Dendritic cell treated with granulocyte-macrophage colony-stimulating factor and Interleukin-4, amounts not matched to agents 40 ng/mL and 50 ng/mL, for 4 days (primary cell): ENCODE results near the gene COLEC12.

Source experiments
- H3K27ac Mint-ChIP-seq: one replicate; pipeline ENCODE4 v1.8.0; 2022; ENCODE audit warnings: mild to moderate bottlenecking, mixed read lengths
- H3K27me3 Mint-ChIP-seq: one replicate; pipeline ENCODE4 v1.8.0; 2022; ENCODE audit warnings: mild to moderate bottlenecking, mixed read lengths
- H3K36me3 Mint-ChIP-seq: one replicate; pipeline ENCODE4 v1.8.0; 2022; ENCODE audit warnings: low read depth, mixed read lengths
- H3K4me1 Mint-ChIP-seq: one replicate; pipeline ENCODE4 v1.8.0; 2022; ENCODE audit warnings: low read depth, mixed read lengths
- H3K4me3 Mint-ChIP-seq: one replicate; pipeline ENCODE4 v1.8.0; 2022; ENCODE audit warnings: mild to moderate bottlenecking, moderate library complexity, mixed read lengths
- H3K9me3 Mint-ChIP-seq: one replicate; pipeline ENCODE4 v1.8.0; 2022; ENCODE audit warnings: mixed read lengths
- intact Hi-C: fragments of 100-400 bp; cut with micrococcal nuclease; formaldehyde crosslinking; loops from one replicate; pipeline ENCODE4 v1.15.0; 2022

Gene COLEC12

GRCh38 chr18:515838-516237 is 15.3 kb upstream of the COLEC12 start:
- Mint-ChIP-seq H3K36me3 (peaks cover 12% of the 10 kb centered on the region), H3K4me3 (no peak overlapping the region), H3K27me3 (peaks cover 14% of the 10 kb centered on the region), H3K9me3 (peaks cover 18% of the 10 kb centered on the region), H3K4me1 (peaks cover 37% of the 10 kb centered on the region), H3K27ac (no peak overlapping the region)
- intact Hi-C loops: no loop called here

GRCh38 chr18:515156-515815 is 14.8 kb upstream of the COLEC12 start:
- intact Hi-C loops: no loop called here
- no peak overlapping the region for H3K4me3 Mint-ChIP-seq
- H3K4me1 Mint-ChIP-seq: peaks cover 37% of the 10 kb centered on the region
- peaks cover 14% of the 10 kb centered on the region for H3K27me3 Mint-ChIP-seq
- H3K27ac Mint-ChIP-seq: peak overlapping the region; percentile 63
- H3K9me3 Mint-ChIP-seq: peaks cover 18% of the 10 kb centered on the region
- H3K36me3 Mint-ChIP-seq: peaks cover 12% of the 10 kb centered on the region

GRCh38 chr18:513826-514530 is 13.5 kb upstream of the COLEC12 start:
- intact Hi-C loops: no loop called here
- peaks cover 18% of the 10 kb centered on the region for H3K9me3 Mint-ChIP-seq
- H3K36me3 Mint-ChIP-seq: peaks cover 12% of the 10 kb centered on the region
- H3K27ac Mint-ChIP-seq: peak overlapping the region; percentile 67
- peaks cover 14% of the 10 kb centered on the region for H3K27me3 Mint-ChIP-seq
- H3K4me3 Mint-ChIP-seq: no peak overlapping the region
- H3K4me1 Mint-ChIP-seq: peaks cover 25% of the 10 kb centered on the region

GRCh38 chr18:512957-513356 is 12.5 kb upstream of the COLEC12 start:
- Mint-ChIP-seq H3K9me3 (peaks cover 18% of the 10 kb centered on the region), H3K27ac (no peak overlapping the region), H3K36me3 (peaks cover 12% of the 10 kb centered on the region), H3K4me1 (peaks cover 15% of the 10 kb centered on the region), H3K27me3 (peaks cover 14% of the 10 kb centered on the region), H3K4me3 (no peak overlapping the region)
- intact Hi-C loops: no loop called here

- Mint-ChIP-seq H3K36me3 (no peaks in the 10 kb centered on the region), H3K27me3 (peaks cover 27% of the 10 kb centered on the region), H3K4me1 (peaks cover 5% of the 10 kb centered on the region), H3K27ac (no peak overlapping the region), H3K4me3 (no peak overlapping the region), H3K9me3 (peaks cover 1% of the 10 kb centered on the region)
- intact Hi-C loops: no loop called here
Measured at GRCh38 chr18:508835-509234, 8.3 kb upstream of the COLEC12 start.

- Mint-ChIP-seq H3K4me1 (peaks cover 5% of the 10 kb centered on the region), H3K4me3 (no peak overlapping the region), H3K27me3 (peaks cover 32% of the 10 kb centered on the region), H3K9me3 (no peaks in the 10 kb centered on the region), H3K36me3 (no peaks in the 10 kb centered on the region), H3K27ac (no peak overlapping the region)
- intact Hi-C loops: no loop called here
Measured at GRCh38 chr18:507636-508035, 7.1 kb upstream of the COLEC12 start.

- intact Hi-C loops: no loop called here
- Mint-ChIP-seq H3K27me3 (peaks cover 40% of the 10 kb centered on the region), H3K27ac (no peak overlapping the region), H3K36me3 (no peaks in the 10 kb centered on the region), H3K9me3 (no peaks in the 10 kb centered on the region), H3K4me3 (no peak overlapping the region), H3K4me1 (peaks cover 5% of the 10 kb centered on the region)
Measured at GRCh38 chr18:506801-507200, 6.3 kb upstream of the COLEC12 start.

- Mint-ChIP-seq H3K27ac (no peak overlapping the region), H3K9me3 (no peaks in the 10 kb centered on the region), H3K27me3 (peaks cover 44% of the 10 kb centered on the region), H3K4me1 (peaks cover 7% of the 10 kb centered on the region), H3K4me3 (no peak overlapping the region), H3K36me3 (no peaks in the 10 kb centered on the region)
- intact Hi-C loops: no loop called here
Measured at GRCh38 chr18:506264-506663, 5.8 kb upstream of the COLEC12 start.

- intact Hi-C loops: no loop called here
- H3K27me3 Mint-ChIP-seq: peaks cover 50% of the 10 kb centered on the region
- peaks cover 14% of the 10 kb centered on the region for H3K4me1 Mint-ChIP-seq
- H3K4me3 Mint-ChIP-seq: no peak overlapping the region
- no peaks in the 10 kb centered on the region for H3K36me3 Mint-ChIP-seq
- no peak overlapping the region for H3K27ac Mint-ChIP-seq
- H3K9me3 Mint-ChIP-seq: no peaks in the 10 kb centered on the region
Measured at GRCh38 chr18:505483-506122, 5.1 kb upstream of the COLEC12 start.

GRCh38 chr18:501406-501714 is 859 bp upstream of the COLEC12 start:
- intact Hi-C loops: no loop called here
- H3K4me3 Mint-ChIP-seq: peak overlapping the region; percentile 86
- peaks cover 72% of the 10 kb centered on the region for H3K27me3 Mint-ChIP-seq
- H3K27ac Mint-ChIP-seq: no peak overlapping the region
- H3K9me3 Mint-ChIP-seq: no peaks in the 10 kb centered on the region
- H3K4me1 Mint-ChIP-seq: peaks cover 31% of the 10 kb centered on the region
- H3K36me3 Mint-ChIP-seq: no peaks in the 10 kb centered on the region

GRCh38 chr18:499776-500631 is 497 bp downstream of the COLEC12 start:
- Mint-ChIP-seq H3K27me3 (peaks cover 64% of the 10 kb centered on the region), H3K27ac (peak overlapping the region; percentile 66), H3K4me1 (peaks cover 30% of the 10 kb centered on the region), H3K9me3 (no peaks in the 10 kb centered on the region), H3K36me3 (no peaks in the 10 kb centered on the region), H3K4me3 (peak overlapping the region; percentile 86)
- intact Hi-C loops: loop anchor here (5.0 kb wide), 4 partner anchors 38 to 233 kb away; partner anchors contain the start of gene THOC1

- Mint-ChIP-seq H3K9me3 (no peaks in the 10 kb centered on the region), H3K27me3 (peaks cover 56% of the 10 kb centered on the region), H3K27ac (peak overlapping the region; percentile 66), H3K4me3 (peak overlapping the region; percentile 86), H3K4me1 (peaks cover 35% of the 10 kb centered on the region), H3K36me3 (no peaks in the 10 kb centered on the region)
- intact Hi-C loops: loop anchor here (5.0 kb wide), 4 partner anchors 37 to 232 kb away; partner anchors contain the start of gene THOC1
Measured at GRCh38 chr18:498931-499775, 1.3 kb downstream of the COLEC12 start.

- intact Hi-C loops: loop anchor here (5.0 kb wide), 4 partner anchors 35 to 230 kb away; partner anchors contain the start of gene THOC1
- Mint-ChIP-seq H3K4me1 (peaks cover 37% of the 10 kb centered on the region), H3K36me3 (no peaks in the 10 kb centered on the region), H3K27ac (no peak overlapping the region), H3K9me3 (no peaks in the 10 kb centered on the region), H3K4me3 (no peak overlapping the region), H3K27me3 (peaks cover 44% of the 10 kb centered on the region)
Measured at GRCh38 chr18:497688-498087, 2.8 kb downstream of the COLEC12 start.
